Right renal pelvis (tissue), 4 donors: ENCODE results near the gene ST6GALNAC6. TPM values are rescaled to one million over a fixed set of nuclear protein-coding genes. Genes with fewer than 3 reads are reported as not detected.

Experiments
- DNase-seq, 4 donors: peaks; one replicate each; pipeline ENCODE4 v3.0.0-alpha.2; 2013; ENCODE audit warnings: low read depth in 4 of 4, low spot score in 3 of 4, missing footprints in 1 of 4
- polyA plus RNA-seq, 4 donors: library from polyadenylated mRNA; unstranded; fragments of 120-200 nt; gene quantifications; one replicate each; pipeline ENCODE4 v1.2.1, GENCODE V29; 2013; ENCODE audit not compliant: insufficient read length in 4 of 4

Gene ST6GALNAC6
- polyA plus RNA-seq, 4 donors: 44.5 to 49.1 (median 46.9) TPM

GRCh38 chr9:127918183-127919107, 19.0 kb upstream of the ST6GALNAC6 start:
- DNase-seq: no peak

- no peak for DNase-seq
Measured at GRCh38 chr9:127917603-127918002, 18.2 kb upstream of the ST6GALNAC6 start.

- DNase-seq: peak in 1 of 4 donors; percentile 77
Measured at GRCh38 chr9:127916720-127917581, 17.5 kb upstream of the ST6GALNAC6 start, which contains the start of gene ST6GALNAC4. Gene ST6GALNAC4 (minus strand): TSS chr9:127917041. CDS start chr9:127916419, 622 bp downstream.

GRCh38 chr9:127915801-127916719, 16.7 kb upstream of the ST6GALNAC6 start:
- no peak for DNase-seq

- no peak for DNase-seq
Measured at GRCh38 chr9:127915325-127915752, 15.9 kb upstream of the ST6GALNAC6 start.

- no peak for DNase-seq
Measured at GRCh38 chr9:127913682-127914081, 14.3 kb upstream of the ST6GALNAC6 start.

- DNase-seq: no peak
Measured at GRCh38 chr9:127912882-127913281, 13.5 kb upstream of the ST6GALNAC6 start.

- no peak for DNase-seq
Measured at GRCh38 chr9:127912296-127912695, 12.9 kb upstream of the ST6GALNAC6 start.

- no peak for DNase-seq
Measured at GRCh38 chr9:127910613-127911205, 11.3 kb upstream of the ST6GALNAC6 start.

- DNase-seq: no peak
Measured at GRCh38 chr9:127909839-127910273, 10.5 kb upstream of the ST6GALNAC6 start.

- no peak for DNase-seq
Measured at GRCh38 chr9:127908660-127908926, 9.2 kb upstream of the ST6GALNAC6 start.

- DNase-seq: no peak
Measured at GRCh38 chr9:127907867-127908659, 8.7 kb upstream of the ST6GALNAC6 start.

- no peak for DNase-seq
Measured at GRCh38 chr9:127905788-127906191, 6.4 kb upstream of the ST6GALNAC6 start.

GRCh38 chr9:127905004-127905728, 5.8 kb upstream of the ST6GALNAC6 start:
- DNase-seq: no peak

GRCh38 chr9:127904561-127905003, 5.2 kb upstream of the ST6GALNAC6 start:
- no peak for DNase-seq

GRCh38 chr9:127903557-127904475, 4.4 kb upstream of the ST6GALNAC6 start:
- DNase-seq: no peak

- no peak for DNase-seq
Measured at GRCh38 chr9:127898433-127899127, 823 bp downstream of the ST6GALNAC6 start.
